ENCODE results near the gene RMDN2. TPM values are rescaled to one million over a fixed set of nuclear protein-coding genes. Genes with fewer than 3 reads are reported as not detected.
A peak's percentile ranks its signal among the peaks of the same experiment; 100 is the strongest.

RMDN2 gene
- total RNA-seq, 1 experiment from 2014 or later, result 5.3 TPM

- Histone ChIP-seq H3K9me3 (ENCODE audit: insufficient read depth, low read depth) (no peaks in the 10 kb centered on the region), H3K4me3 (no peak overlapping the region), H3F3A (ENCODE audit: insufficient read depth, low read depth) (no peaks in the 10 kb centered on the region), H3K79me2 (ENCODE audit: low read depth) (no peaks in the 10 kb centered on the region), H3K4me2 (no peak overlapping the region), H3K9me2 (ENCODE audit: insufficient read depth) (0 out of 2 replicates have a peak, but pooled peaks cover 4% of the 10 kb centered on the region), H3K27ac (no peak overlapping the region), H3K36me3 (ENCODE audit: low read depth) (no peaks in the 10 kb centered on the region), H3K27me3 (ENCODE audit: insufficient read depth, low read depth) (no peaks in the 10 kb centered on the region), H3K4me1 (replicated peaks; ENCODE audit: insufficient read depth) (0 out of 2 replicates have a peak, but pooled peaks cover 8% of the 10 kb centered on the region), H2AFZ (no peak overlapping the region), H4K20me1 (ENCODE audit: insufficient read depth) (no peaks in the 10 kb centered on the region)
- ChIA-PET CTCF (no interaction called here), POLR2A (ENCODE audit: unreplicated experiment) (no interaction called here)
- no TSS peak for BruUV-seq (replicated peaks)
- intact Hi-C loops (cut with micrococcal nuclease; ENCODE audit: unreplicated experiment), result no loop called here
- no peak for TF ChIP-seq CTCF (conservative IDR thresholded peaks at IDR 0.05)
- no peak for TF ChIP-seq EZH2 (IDR thresholded peaks at IDR 0.05; ENCODE audit: low read depth)
- no peak for DNase-seq
Observed at GRCh38 chr2:37917281-37918228, 7.5 kb upstream of the RMDN2 start.

GRCh38 chr2:37918742-37919186 lies 6.3 kb upstream of the RMDN2 start:
- peaks cover 8% of the 10 kb centered on the region for H3F3A ChIP-seq (ENCODE audit: insufficient read depth, low read depth)
- H3K4me2 ChIP-seq, result no peak overlapping the region
- no peak overlapping the region for H2AFZ ChIP-seq
- 0 out of 2 replicates have a peak, but pooled peaks cover 8% of the 10 kb centered on the region for H3K4me1 ChIP-seq (replicated peaks; ENCODE audit: insufficient read depth)
- H4K20me1 ChIP-seq (ENCODE audit: insufficient read depth), result no peaks in the 10 kb centered on the region
- H3K36me3 ChIP-seq (ENCODE audit: low read depth), result no peaks in the 10 kb centered on the region
- 0 out of 2 replicates have a peak, but pooled peaks cover 4% of the 10 kb centered on the region for H3K9me2 ChIP-seq (ENCODE audit: insufficient read depth)
- peak in 1 of 2 experiments; percentile 49 for DNase-seq
- no peaks in the 10 kb centered on the region for H3K79me2 ChIP-seq (ENCODE audit: low read depth)
- TF ChIP-seq EZH2 (IDR thresholded peaks at IDR 0.05; ENCODE audit: low read depth) (no peak), CTCF (conservative IDR thresholded peaks at IDR 0.05) (no peak)
- H3K27ac ChIP-seq, result no peak overlapping the region
- no peak overlapping the region for H3K4me3 ChIP-seq
- no TSS peak for BruUV-seq (replicated peaks)
- intact Hi-C loops (cut with micrococcal nuclease; ENCODE audit: unreplicated experiment), result no loop called here
- CTCF ChIA-PET, result no interaction called here
- no peaks in the 10 kb centered on the region for H3K27me3 ChIP-seq (ENCODE audit: insufficient read depth, low read depth)
- no peaks in the 10 kb centered on the region for H3K9me3 ChIP-seq (ENCODE audit: insufficient read depth, low read depth)
- POLR2A ChIA-PET (ENCODE audit: unreplicated experiment), result no interaction called here

GRCh38 chr2:37919631-37920032 lies 5.5 kb upstream of the RMDN2 start:
- H3K4me1 ChIP-seq (replicated peaks; ENCODE audit: insufficient read depth), result peaks cover 14% of the 10 kb centered on the region
- H4K20me1 ChIP-seq (ENCODE audit: insufficient read depth), result no peaks in the 10 kb centered on the region
- 0 out of 2 replicates have a peak, but pooled peaks cover 4% of the 10 kb centered on the region for H3K9me2 ChIP-seq (ENCODE audit: insufficient read depth)
- no peaks in the 10 kb centered on the region for H3K9me3 ChIP-seq (ENCODE audit: insufficient read depth, low read depth)
- intact Hi-C loops (cut with micrococcal nuclease; ENCODE audit: unreplicated experiment), result no loop called here
- H3K79me2 ChIP-seq (ENCODE audit: low read depth), result no peaks in the 10 kb centered on the region
- H3K4me3 ChIP-seq, result no peak overlapping the region
- TF ChIP-seq EZH2 (IDR thresholded peaks at IDR 0.05; ENCODE audit: low read depth) (no peak), CTCF (conservative IDR thresholded peaks at IDR 0.05) (no peak)
- H3K4me2 ChIP-seq, result no peak overlapping the region
- H3F3A ChIP-seq (ENCODE audit: insufficient read depth, low read depth), result peaks cover 8% of the 10 kb centered on the region
- no peak overlapping the region for H3K27ac ChIP-seq
- H3K27me3 ChIP-seq (ENCODE audit: insufficient read depth, low read depth), result no peaks in the 10 kb centered on the region
- no peaks in the 10 kb centered on the region for H3K36me3 ChIP-seq (ENCODE audit: low read depth)
- no peak overlapping the region for H2AFZ ChIP-seq
- DNase-seq, result no peak
- no TSS peak for BruUV-seq (replicated peaks)
- POLR2A ChIA-PET (ENCODE audit: unreplicated experiment), result no interaction called here
- CTCF ChIA-PET, result no interaction called here
